HG02970 (cell line): Measurements from ENCODE around the gene COL6A2.
"Not testable (repeated sequence)": the region's sequence is repeated elsewhere in the genome, so short reads cannot be mapped to it uniquely, and the experiment has no call there.

Experiments
- ATAC-seq: cut with Tn5 transposase; IDR thresholded peaks from one replicate; pipeline ENCODE4 v1.9.1; 2021; ENCODE audit warnings: mild to moderate bottlenecking, moderate library complexity, moderate number of reproducible peaks; ENCODE audit not compliant: unreplicated experiment, low FRiP score

Gene COL6A2

DNA sequence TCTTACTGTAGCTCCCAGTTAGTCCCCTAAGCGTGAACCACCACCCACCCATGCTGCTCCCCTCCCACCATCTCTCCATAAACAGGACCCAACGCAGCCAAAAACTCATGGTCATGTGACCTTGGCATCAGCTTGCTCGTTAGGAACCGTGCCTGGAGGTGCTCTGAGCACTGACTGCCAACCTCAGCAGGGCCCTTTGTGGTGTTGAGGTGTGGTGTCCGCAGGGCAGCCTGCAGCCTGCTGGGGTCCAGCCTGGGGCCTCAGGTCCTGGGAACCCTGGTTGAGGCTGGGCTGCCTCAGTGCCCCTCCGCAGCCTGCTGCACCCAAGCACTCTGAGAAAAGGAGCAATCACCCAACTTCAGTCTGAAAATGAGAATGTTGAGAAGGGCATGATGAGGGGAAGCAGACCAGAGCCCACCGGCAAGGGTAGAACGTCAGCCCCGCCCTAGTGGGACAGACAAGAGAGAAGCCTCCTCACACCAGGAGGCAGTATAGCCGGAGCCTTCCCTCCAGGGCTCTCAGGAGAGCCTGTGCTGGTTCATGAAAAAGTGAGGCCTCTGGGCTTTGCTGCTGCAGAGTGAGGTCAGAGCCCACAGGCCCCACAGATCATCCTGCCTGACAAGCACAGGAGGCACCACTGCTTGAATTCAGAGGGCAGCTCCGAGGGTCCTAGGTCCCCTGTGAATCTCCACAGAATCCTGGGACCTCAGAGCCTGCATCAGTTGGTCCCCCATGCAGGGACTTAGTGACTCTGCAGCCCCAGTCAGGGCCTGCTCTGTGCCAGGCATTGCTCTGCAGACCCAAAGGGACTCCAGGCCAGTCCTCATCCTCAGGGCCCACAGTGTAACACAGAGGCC, 4.9 kb upstream of the COL6A2 start:
- ATAC-seq, result no peak

DNA sequence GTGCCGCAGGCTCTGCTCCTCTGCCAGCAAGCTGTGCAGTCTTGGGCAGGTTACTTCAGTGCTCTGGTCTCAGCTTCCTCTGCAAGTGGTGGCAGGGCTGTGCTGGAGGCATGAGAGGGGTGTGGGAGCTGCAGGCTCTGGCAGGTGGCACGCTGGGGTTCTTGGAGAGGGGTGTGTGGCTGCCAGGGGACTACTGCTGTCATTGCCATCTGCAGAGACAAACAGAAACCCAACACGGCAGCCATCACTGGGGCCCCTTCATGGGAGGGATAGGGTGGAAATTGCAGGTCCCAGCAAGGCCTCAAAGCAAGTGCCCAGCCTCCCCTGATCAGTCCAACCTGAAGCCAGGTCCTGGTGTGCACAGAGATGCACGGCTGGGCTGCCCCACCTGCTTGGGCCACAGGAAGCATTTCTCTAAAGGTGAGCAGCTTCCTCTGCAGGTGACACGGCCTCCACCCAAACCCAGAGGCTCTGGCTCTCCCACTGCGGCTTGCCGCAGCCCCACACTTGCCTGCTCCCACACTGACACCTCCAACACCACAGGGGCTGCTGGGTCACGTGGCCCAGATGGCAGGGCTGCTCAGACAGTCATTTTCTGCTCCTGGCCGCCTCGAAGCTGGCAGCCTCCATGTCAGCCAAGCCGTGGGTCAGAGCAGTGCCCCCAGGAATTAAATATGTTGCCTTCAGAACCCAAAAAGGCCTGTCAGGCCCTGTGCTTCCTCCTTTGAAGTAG, 4.1 kb upstream of the COL6A2 start:
- no peak for ATAC-seq

DNA sequence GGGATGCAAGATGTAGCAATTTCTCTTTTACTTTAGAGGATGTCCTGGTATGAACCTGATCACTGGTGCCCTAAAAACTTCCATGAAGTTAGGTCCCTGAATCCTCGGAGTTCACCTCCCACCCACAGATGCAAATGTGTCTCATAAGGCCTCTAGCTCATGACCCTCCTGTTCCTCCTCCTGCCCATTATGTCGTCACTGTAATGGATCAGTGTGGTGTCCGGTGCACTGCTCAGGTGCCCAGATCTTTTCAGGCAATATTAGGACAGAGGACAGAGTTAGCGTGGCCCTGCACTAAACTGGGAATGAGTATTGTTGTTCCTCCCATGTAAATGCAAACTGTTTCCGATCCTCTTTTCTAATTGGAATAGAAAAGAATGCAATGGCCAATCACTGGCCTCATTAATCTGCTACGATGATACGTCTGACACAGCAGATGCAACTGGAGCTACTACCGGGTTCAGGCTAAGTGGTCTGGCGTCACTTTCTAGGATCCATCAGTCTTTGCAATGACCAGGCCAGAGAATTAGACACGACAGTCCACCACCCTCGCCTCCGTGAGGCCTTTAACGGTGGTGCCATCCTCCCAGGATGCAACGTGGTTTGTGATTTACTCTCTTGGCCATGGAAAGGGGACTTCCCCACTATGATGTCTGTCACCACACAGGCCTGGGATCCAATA, 3.4 kb upstream of the COL6A2 start:
- no peak for ATAC-seq

DNA sequence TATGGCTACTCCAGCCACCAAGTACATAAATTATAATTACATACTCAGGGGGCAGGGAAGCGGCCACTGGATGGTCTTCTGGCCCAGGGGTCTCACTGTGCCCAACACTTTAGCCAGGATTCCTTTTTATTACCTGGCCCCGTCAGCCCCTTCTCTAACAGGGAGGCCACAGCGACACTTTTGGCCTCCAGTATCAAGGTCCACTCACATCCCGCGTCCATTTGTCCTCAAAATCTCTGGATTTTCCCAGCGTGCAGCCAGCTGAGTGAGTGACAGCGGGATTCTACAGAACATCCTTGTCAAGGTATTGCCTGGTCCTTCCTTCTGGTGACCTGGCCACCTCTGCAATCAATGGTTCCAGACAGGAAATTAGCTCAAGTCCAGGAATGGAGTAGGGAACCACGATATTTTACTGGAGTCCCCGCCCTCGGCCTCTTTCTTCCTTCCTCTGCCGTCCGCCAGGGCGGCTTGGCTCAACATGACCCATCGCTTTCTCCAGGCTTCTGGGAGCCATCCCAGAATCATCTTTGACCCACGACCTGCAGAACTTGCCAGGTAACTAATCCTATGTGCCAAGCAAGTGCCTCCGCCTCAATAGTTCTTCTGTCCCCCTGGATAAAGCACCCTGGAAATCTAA, 2.7 kb upstream of the COL6A2 start:
- no peak for ATAC-seq

DNA sequence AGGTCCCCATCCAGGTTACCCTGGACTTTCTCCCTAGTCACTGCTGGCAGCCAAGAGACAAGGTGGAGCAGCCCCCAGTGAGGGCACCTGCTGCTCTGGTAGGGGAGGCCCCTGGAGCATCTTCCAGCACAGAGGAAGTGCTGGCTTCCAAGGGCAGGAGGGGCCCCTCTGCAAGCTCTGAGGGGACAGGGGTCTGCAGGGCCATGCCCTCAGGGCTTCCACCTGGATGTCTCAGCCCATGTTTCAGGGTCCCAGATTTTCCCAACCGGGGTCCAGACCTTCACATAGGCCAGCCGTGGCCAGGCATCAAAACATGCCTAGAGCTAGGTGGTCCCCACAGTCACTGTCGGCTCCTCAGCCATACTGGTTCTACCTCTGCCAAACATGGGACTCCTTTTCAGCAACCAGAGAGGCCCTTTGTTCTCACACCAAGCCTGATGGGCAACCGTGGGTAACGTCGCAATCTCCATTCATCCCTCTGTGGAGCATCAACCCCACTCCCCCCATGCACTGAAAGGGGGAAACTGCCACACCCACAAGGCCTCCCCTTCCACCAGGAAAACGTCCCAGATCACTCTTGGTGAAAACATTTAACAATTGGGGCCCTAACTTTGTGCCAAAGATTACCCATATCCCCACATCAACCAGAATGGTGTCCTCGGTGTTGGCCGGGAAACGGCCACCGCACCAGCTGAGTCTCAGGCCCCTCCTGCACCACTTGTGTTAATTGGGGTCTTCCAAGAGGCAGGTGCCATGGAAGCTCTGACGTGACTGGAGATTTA, 1.9 kb upstream of the COL6A2 start:
- no peak for ATAC-seq

DNA sequence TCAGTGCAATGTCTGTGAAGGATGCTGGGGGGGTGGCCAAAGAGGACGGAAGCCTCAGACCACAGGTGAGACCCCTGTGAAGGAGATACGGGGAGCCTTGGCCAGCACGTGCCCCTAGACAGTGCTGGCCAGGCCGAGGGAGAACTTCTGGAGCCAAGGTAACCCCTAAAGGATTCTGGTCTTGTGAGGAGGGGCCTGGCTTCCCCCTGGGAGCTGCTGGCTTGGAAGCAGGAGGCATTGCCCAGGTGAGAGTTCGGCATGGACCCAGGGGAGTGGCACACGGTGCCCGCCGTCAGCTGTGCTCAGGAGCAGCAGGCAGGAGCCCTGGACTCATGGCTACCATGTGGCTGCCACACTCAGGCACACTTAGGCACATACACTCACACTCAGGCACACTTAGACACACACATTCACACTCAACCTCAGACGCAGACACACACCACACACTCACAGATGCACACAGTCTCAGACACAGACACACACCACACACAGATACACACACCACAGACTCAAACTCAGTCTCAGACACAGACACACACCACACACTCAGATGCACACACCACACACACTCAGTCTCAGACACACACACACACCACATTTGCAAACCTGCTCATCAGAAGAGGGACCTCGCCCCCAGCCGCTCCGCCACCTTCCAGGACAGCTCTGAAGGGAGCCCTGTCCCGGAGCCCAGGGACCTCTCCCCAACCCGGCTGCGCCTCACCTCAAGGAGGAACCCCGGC, 1.1 kb upstream of the COL6A2 start:
- no peak for ATAC-seq

GRCh38 chr21:46098303-46099141, 610 bp downstream of the COL6A2 start:
- no peak for ATAC-seq

DNA sequence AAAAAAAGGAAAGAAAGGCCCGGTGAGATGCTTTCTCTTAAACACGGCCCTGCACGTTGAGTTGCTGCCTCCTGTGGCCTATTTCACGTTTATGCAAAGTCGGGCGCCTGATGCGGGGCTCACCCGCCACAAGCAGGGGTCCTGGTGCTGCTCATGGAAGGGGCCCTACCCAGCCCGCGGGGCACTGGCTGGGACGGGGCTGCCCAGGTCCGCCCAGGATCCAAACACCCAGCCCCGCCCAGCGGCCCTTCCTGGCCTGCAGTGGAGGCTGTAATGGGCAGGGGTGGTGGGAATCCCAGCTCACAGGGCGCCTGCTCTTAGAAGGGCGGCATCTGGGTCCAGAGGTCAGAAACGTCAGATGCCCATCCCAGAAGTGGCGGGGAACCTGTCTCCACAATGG, 1.6 kb downstream of the COL6A2 start:
- no peak for ATAC-seq

GRCh38 chr21:46100020-46100419, 2.1 kb downstream of the COL6A2 start:
- no peak for ATAC-seq

DNA sequence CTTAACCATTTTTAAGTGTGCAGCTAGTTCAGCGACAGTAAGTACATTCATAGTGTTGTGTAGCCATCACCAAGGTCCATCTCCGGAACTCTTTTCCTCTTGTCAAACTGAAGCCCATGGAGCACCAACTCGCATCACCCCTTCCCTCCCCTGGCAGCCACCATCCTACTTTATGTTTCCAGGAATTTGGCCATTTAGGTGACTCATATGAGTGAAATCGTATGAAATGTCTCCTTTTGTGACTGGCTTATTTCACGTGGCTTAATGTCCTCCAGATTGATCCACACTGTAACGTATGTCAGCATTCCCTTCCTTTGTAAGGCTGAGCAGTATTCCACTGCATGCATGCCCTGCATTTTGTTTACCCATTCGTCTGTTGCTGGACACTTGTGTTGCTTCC, 2.5 kb downstream of the COL6A2 start:
- ATAC-seq, result no peak

- no peak for ATAC-seq
Observed at GRCh38 chr21:46100906-46101305, 3.0 kb downstream of the COL6A2 start.

DNA sequence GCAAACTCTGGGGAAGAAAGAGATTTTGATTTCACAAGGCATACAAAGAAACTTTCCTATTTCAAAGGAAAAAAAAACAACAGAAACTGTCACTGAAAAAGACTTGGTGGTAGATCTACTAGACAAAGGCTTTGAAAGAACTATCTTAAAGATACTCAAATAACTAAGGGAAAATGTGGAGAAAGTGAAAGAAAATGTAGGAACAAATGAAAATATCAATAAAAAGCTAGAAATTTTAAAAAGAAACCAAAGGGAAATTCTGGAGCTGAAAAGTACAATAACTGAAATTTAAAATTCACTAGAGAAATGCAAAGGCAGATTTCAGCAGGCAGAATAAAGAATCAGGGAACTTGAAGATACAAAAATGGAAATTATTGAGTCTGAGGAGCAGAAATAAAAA, 6.2 kb downstream of the COL6A2 start:
- no peak for ATAC-seq

DNA sequence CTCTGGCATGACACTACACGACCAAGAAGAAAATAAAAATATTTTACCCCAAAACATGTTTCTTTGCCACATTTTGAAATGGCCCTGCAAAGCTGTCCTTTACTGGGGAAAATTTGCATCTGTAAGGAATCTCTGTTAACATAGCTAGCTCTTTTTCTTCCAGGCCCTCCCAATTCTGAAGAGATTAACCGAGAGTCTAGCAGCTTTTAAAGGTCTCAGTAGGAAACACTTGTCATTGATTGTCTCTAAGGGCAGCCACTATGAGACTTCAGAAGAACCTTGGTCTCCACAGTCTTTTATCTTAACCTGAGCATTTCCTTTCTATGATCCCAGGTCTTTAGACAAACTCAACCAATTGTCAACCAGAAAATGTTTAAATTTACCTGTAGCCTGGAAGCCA, 9.5 kb downstream of the COL6A2 start:
- not testable (repeated sequence) for ATAC-seq

DNA sequence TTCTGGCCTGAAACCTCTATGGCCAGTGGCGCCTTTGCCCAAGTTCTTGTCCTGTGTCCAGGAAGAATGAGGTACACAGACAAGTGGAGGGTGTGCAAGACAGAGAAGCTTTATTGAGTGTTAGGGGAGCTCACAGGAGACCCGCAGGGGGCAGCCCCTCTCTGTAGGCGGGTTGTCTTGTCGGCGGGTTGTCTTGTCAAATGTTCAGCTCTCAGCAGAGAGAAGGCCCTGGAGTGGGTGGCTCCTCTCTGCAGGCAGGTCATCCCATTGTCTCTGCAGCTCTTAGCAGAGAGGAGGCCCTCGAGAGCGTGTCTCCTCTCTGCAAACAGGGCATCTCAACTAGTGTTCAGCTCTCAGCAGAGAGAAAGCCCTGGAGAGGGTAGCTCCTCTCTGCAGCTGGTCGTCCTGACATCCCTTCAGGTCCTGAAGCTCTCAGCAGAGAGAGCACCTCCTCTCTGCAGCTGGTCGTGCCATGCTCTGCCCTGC, 11.0 kb downstream of the COL6A2 start:
- ATAC-seq, result no peak

GRCh38 chr21:46109313-46110221, 11.7 kb downstream of the COL6A2 start:
- ATAC-seq, result no peak

- ATAC-seq, result no peak
Observed at GRCh38 chr21:46110499-46111192, 12.7 kb downstream of the COL6A2 start.

DNA sequence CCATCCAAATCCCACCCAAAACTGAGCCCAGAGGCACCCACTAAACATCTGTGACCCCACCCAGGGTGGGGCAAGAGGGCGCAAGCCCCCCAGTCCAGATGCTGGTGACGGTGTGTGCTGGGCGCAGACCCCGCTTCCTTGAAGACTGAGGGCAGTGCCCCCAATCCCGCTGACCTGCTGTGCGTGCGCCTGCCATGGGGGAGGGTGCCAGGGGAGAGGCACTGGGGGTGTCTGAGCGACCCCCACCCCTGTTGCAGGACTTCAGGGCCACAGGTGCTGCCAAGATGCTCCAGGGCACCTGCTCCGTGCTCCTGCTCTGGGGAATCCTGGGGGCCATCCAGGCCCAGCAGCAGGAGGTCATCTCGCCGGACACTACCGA, 13.3 kb downstream of the COL6A2 start:
- no peak for ATAC-seq
